Pancreas (tissue), 10 donors: ENCODE results near the gene FHOD3. TPM values are rescaled to one million over a fixed set of nuclear protein-coding genes. Genes with fewer than 3 reads are reported as not detected.

Experiments used
- ATAC-seq, 4 donors: fragments of 200-7000 bp; cut with Tn5 transposase; one replicate each; pipeline versions ENCODE4 v1.8.0 to v1.9.1; 2020; ENCODE audit warnings: mild to moderate bottlenecking in 4 of 4, moderate library complexity in 4 of 4
- DNase-seq, 6 donors: peaks; one replicate each; pipeline ENCODE4 v3.0.0-alpha.2; 2020
- FAIRE-seq: peaks from 2 replicates; lab custom pipeline; 2012; peaks lifted over from hg19 to GRCh38; lab: Jason Lieb, UNC
- H3K27ac ChIP-seq, 4 donors: fragments of 200-600 bp; sonication (generic); 1 replicate in 3 of 4; 2 replicates in 1 of 4; pipeline versions ENCODE4 v1.5.0 to v1.8.0; 2020
- H3K27me3 ChIP-seq, 4 donors: fragments of 200-600 bp; one replicate each; pipeline ENCODE4 v1.8.0; 2021
- H3K36me3 ChIP-seq, 3 donors: fragments of 200-600 bp; sonication (generic) in 1 of 3; one replicate each; pipeline versions ENCODE4 v1.5.0 to v1.8.0; 2020 to 2021
- H3K4me1 ChIP-seq, 3 donors: fragments of 200-600 bp; one replicate each; pipeline ENCODE4 v1.8.0; 2021
- H3K4me3 ChIP-seq, 4 donors: fragments of 200-600 bp; sonication (generic) in 2 of 4; one replicate each; pipeline versions ENCODE4 v1.5.0 to v1.8.0; 2020 to 2021
- H3K9me3 ChIP-seq, 4 donors: fragments of 200-600 bp; one replicate each; pipeline ENCODE4 v1.8.0; 2021
- CTCF ChIP-seq, 4 donors: fragments of 200-600 bp; sonication (generic) in 3 of 4; IDR thresholded peaks; one replicate each; pipeline versions ENCODE4 v1.5.0 to v1.8.0; 2021; ENCODE audit warnings: antibody characterized with exemption in 4 of 4
- WGBS, 2 donors: extraction: QIAGEN DNeasy Blood & Tissue Kit; methylation state at CpG; one replicate each; pipeline ENCODE4 v1.1.7; 2013; 5-methylcytosine and 5-hydroxymethylcytosine counted together
- intact Hi-C, 3 donors: fragments of 100-400 bp; cut with DNase I; formaldehyde crosslinking; loops; one replicate each; pipeline versions ENCODE4 v1.11.1 to v1.14.2; 2022
- polyA plus RNA-seq, 2 donors: library from polyadenylated mRNA; stranded (reverse); fragments of 200-250 nt; gene quantifications; one replicate each; pipeline ENCODE4 v1.2.3, GENCODE V29; 2013
- total RNA-seq, 6 donors: library from RNA; stranded (reverse); fragmentation: NEBNext Ultra II Directional in 4 of 6; extraction: Animal tissue kit (Norgen Biotek cat#: 25700) in 4 of 6; gene quantifications; one replicate each; pipeline versions ENCODE4 v1.2.1 to v1.2.4, GENCODE V29; 2021 to 2023
- donor health status: healthy with polysubstance abuse.
- donor health status: DM: no; HTN: no; CAD: no; lungs with moderate emphysema.
- donor health status: DM: no; HTN: no; CAD: no.
- donor health status: control.
- donor health status: control.
- donor health status: Bipolar disorder and iron deficiency.
- donor health status: DM: yes; HTN: yes; CAD: no.
- donor health status: DM: no; HTN: no; CAD: no.
- donor health status: DM: no; HTN: no; CAD: no.
- donor health status: DM: yes; HTN: yes; CAD: no.

The FHOD3 gene
- total and polyA plus RNA-seq, 8 donors = 0.25 to 4.3 (median 1.2) TPM

GRCh38 chr18:36589857-36590543 is 292.5 kb downstream of the FHOD3 start:
- H3K36me3 ChIP-seq = no peaks in the 10 kb centered on the region
- H3K9me3 ChIP-seq = no peaks in the 10 kb centered on the region
- no peak for DNase-seq
- H3K4me1 ChIP-seq = no peaks in the 10 kb centered on the region
- intact Hi-C loops = no loop called here
- no peak for FAIRE-seq
- no peak for ATAC-seq
- WGBS, 2 donors = 74 to 83% methylated on average over 10 of the region's 10 CpGs
- no peak overlapping the region for H3K4me3 ChIP-seq
- no peak overlapping the region for H3K27ac ChIP-seq
- H3K27me3 ChIP-seq = no peaks in the 10 kb centered on the region
- no peak for TF ChIP-seq CTCF (IDR thresholded peaks at IDR 0.05)

- no peak for TF ChIP-seq CTCF (IDR thresholded peaks at IDR 0.05)
- intact Hi-C loops = no loop called here
- Histone ChIP-seq H3K36me3 (no peaks in the 10 kb centered on the region), H3K27me3 (no peaks in the 10 kb centered on the region), H3K4me3 (no peak overlapping the region), H3K27ac (no peak overlapping the region), H3K9me3 (no peaks in the 10 kb centered on the region), H3K4me1 (no peaks in the 10 kb centered on the region)
- ATAC-seq = no peak
- 82 to 87% methylated on average over 13 of the region's 13 CpGs for WGBS, 2 donors
- no peak for FAIRE-seq
- no peak for DNase-seq
Observed at GRCh38 chr18:36590621-36591580, 293.4 kb downstream of the FHOD3 start.

GRCh38 chr18:36592282-36592681 is 294.8 kb downstream of the FHOD3 start:
- 82 to 87% methylated on average over 5 of the region's 5 CpGs for WGBS, 2 donors
- H3K9me3 ChIP-seq = no peaks in the 10 kb centered on the region
- no peak for TF ChIP-seq CTCF (IDR thresholded peaks at IDR 0.05)
- FAIRE-seq (no peak), DNase-seq (no peak), ATAC-seq (no peak)
- H3K4me1 ChIP-seq = no peaks in the 10 kb centered on the region
- no peak overlapping the region for H3K4me3 ChIP-seq
- H3K27ac ChIP-seq = no peak overlapping the region
- H3K36me3 ChIP-seq = no peaks in the 10 kb centered on the region
- intact Hi-C loops = no loop called here
- H3K27me3 ChIP-seq = no peaks in the 10 kb centered on the region

- TF ChIP-seq CTCF (IDR thresholded peaks at IDR 0.05) = no peak
- intact Hi-C loops = no loop called here
- no peak for ATAC-seq
- Histone ChIP-seq H3K9me3 (no peaks in the 10 kb centered on the region), H3K36me3 (no peaks in the 10 kb centered on the region), H3K27ac (no peak overlapping the region), H3K27me3 (no peaks in the 10 kb centered on the region), H3K4me1 (no peaks in the 10 kb centered on the region), H3K4me3 (no peak overlapping the region)
- no peak for DNase-seq
- FAIRE-seq = no peak
Observed at GRCh38 chr18:36593001-36593400, 295.5 kb downstream of the FHOD3 start.
